GM13976 (cell line): ENCODE data around the gene CT45A2.
"Not testable (repeated sequence)": the region's sequence is repeated elsewhere in the genome, so short reads cannot be mapped to it uniquely, and the experiment has no call there.

Source experiments
- DNase-seq: peaks from one replicate; pipeline ENCODE4 v3.0.0; 2012; ENCODE audit warnings: low spot score
- in situ Hi-C: fragments of 300-500 bp; cut with MboI; formaldehyde crosslinking; loops from one replicate; pipeline ENCODE4 v1.12.0; 2022; ENCODE audit warnings: low sequenced_read_pairs, mixed read lengths, inconsistent platforms; ENCODE audit not compliant: unreplicated experiment

The CT45A2 gene

GRCh38 chrX:135819912-135820311 lies at the start of gene CT45A2:
TSS of gene CT45A2 (minus strand) at chrX:135820012. CDS start at chrX:135816265, 3,747 bp downstream.
- DNase-seq, in situ Hi-C loops: not testable (repeated sequence)

- in situ Hi-C loops, DNase-seq: not testable (repeated sequence)
These were observed 34.6 kb upstream of the CT45A2 start, which contains the start of gene CT45A8 for GRCh38 chrX:135854438-135854837. TSS of gene CT45A8 (minus strand) at chrX:135854538. CDS start at chrX:135850783, 3,755 bp downstream.

GRCh38 chrX:135837180-135837579 lies 17.4 kb upstream of the CT45A2 start, which contains the start of gene CT45A7:
TSS of gene CT45A7 (minus strand) at chrX:135837280. CDS start at chrX:135833533, 3,747 bp downstream.
- DNase-seq, in situ Hi-C loops: not testable (repeated sequence)

- in situ Hi-C loops, DNase-seq: not testable (repeated sequence)
These were observed 17.1 kb downstream of the CT45A2 start, which contains the start of gene CT45A6 for GRCh38 chrX:135802687-135803086. TSS of gene CT45A6 (minus strand) at chrX:135802787. CDS start at chrX:135798993, 3,794 bp downstream.

GRCh38 chrX:135785403-135785802 lies 34.4 kb downstream of the CT45A2 start, which contains the start of gene CT45A5:
TSS of gene CT45A5 (minus strand) at chrX:135785503. CDS start at chrX:135781729, 3,774 bp downstream.
- in situ Hi-C loops, DNase-seq: not testable (repeated sequence)

- in situ Hi-C loops, DNase-seq: not testable (repeated sequence)
These were observed 51.7 kb downstream of the CT45A2 start, which contains the start of gene CT45A3 for GRCh38 chrX:135768091-135768490. TSS of gene CT45A3 (minus strand) at chrX:135768191. CDS start at chrX:135764444, 3,747 bp downstream.
